ENCODE data around the gene MAGI3.

DNA sequence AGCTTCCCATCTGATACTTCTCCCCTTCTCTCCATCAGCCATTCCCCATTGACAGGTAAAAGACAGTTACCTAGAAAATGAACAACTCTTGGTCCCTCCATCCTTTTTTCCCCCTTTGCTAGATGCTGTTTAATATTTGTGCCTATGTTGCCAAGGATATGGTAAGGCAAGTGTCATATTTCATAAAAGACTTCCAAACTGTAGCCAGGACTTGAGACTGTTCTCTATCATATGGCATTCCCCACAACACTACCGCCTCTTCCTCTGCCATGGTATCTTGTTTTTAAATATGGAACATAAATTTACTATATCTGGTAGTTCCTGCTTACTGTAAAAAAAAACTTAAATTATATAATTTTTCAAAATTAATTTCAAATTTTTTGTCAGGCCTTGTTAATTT lies 271.8 kb downstream of the MAGI3 start:
- TF ChIP-seq POLR2A (IDR thresholded peaks at IDR 0.05; ENCODE audit: extremely low read depth, insufficient read length): no peak
- TF ChIP-seq, protein P1, sequence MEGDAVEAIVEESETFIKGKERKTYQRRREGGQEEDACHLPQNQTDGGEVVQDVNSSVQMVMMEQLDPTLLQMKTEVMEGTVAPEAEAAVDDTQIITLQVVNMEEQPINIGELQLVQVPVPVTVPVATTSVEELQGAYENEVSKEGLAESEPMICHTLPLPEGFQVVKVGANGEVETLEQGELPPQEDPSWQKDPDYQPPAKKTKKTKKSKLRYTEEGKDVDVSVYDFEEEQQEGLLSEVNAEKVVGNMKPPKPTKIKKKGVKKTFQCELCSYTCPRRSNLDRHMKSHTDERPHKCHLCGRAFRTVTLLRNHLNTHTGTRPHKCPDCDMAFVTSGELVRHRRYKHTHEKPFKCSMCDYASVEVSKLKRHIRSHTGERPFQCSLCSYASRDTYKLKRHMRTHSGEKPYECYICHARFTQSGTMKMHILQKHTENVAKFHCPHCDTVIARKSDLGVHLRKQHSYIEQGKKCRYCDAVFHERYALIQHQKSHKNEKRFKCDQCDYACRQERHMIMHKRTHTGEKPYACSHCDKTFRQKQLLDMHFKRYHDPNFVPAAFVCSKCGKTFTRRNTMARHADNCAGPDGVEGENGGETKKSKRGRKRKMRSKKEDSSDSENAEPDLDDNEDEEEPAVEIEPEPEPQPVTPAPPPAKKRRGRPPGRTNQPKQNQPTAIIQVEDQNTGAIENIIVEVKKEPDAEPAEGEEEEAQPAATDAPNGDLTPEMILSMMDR (IDR thresholded peaks at IDR 0.05; ENCODE audit: low read depth, low read length): no peak
- no peak for TF ChIP-seq MYC (IDR thresholded peaks at IDR 0.05; ENCODE audit: low read depth, low read length)
